Astrocyte (in vitro differentiated cells and primary cell): ENCODE measurements around the gene PITX1.

Experiments used
- EZH2 ChIP-seq: IDR thresholded peaks from 2 replicates; pipeline ENCODE4 v1.6.1; 2012; ENCODE audit warnings: mild to moderate bottlenecking, low read length, inconsistent platforms; ENCODE audit not compliant: insufficient read depth
- TF ChIP-seq, protein P1 (sequence below): IDR thresholded peaks from 2 replicates; pipeline ENCODE4 v1.5.1; 2011; ENCODE audit warnings: low read depth, mild to moderate bottlenecking, inconsistent platforms, low read length, moderate library complexity; ENCODE audit not compliant: insufficient read depth

DNA sequence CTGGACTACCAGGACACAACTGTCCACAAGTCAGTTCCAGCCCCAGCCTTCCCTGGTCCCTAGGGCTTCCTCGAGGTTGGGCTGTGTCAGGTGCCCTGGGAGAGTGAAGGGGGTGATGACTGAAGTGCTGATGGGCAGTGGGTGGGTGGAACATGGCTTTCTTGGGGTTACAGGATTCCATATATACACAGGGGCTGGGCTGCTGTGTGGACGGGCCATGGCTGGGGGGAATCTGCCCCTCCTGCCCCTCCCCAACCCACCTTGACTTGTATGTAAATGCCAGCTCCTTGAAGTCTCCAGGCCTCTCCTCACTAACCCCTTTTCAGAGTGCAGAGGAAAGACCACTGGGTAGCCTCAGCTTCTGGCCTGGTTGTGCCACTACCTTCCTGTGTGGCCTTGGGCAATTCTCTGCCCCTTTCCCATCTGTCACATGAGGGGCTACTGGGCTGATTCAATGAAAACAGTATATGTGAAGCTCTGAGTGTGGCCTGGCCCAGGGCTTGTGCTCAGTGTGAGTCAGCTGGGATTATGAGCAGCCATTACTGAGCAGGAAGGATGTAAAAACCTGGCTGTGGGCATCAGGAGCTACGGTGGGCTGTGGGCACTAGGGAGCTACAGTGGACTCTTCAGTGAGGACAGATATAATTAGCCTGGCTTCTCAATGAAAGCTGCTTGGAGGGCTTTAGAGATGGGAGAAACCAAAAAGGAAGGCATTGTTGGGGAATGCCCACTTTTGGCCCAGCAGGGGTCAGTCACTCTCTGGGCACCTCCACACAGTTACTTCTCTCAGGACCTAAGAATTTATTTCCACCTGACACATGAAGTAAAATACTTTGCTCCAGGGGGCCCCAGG is 23.3 kb downstream of the PITX1 start:
- TF ChIP-seq, protein P1, sequence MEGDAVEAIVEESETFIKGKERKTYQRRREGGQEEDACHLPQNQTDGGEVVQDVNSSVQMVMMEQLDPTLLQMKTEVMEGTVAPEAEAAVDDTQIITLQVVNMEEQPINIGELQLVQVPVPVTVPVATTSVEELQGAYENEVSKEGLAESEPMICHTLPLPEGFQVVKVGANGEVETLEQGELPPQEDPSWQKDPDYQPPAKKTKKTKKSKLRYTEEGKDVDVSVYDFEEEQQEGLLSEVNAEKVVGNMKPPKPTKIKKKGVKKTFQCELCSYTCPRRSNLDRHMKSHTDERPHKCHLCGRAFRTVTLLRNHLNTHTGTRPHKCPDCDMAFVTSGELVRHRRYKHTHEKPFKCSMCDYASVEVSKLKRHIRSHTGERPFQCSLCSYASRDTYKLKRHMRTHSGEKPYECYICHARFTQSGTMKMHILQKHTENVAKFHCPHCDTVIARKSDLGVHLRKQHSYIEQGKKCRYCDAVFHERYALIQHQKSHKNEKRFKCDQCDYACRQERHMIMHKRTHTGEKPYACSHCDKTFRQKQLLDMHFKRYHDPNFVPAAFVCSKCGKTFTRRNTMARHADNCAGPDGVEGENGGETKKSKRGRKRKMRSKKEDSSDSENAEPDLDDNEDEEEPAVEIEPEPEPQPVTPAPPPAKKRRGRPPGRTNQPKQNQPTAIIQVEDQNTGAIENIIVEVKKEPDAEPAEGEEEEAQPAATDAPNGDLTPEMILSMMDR: no peak
- no peak for TF ChIP-seq EZH2
